SK-N-MC (cell line): ENCODE data around the gene PDCD1.

Experiments used
- EZH2 ChIP-seq: fragments of 200-600 bp; sonication (generic); IDR thresholded peaks from one replicate; pipeline ENCODE4 v1.6.1; 2017; ENCODE audit warnings: antibody characterized with exemption
- FOXP2 ChIP-seq: optimal IDR thresholded peaks from 2 replicates; pipeline ENCODE3; 2011; ENCODE audit warnings: mild to moderate bottlenecking, moderate library complexity; ENCODE audit not compliant: insufficient read depth; ENCODE audit errors: extremely low read length, control extremely low read depth
- POLR2AphosphoS5 ChIP-seq: IDR thresholded peaks from 2 replicates; pipeline ENCODE4 v1.6.1; 2012; ENCODE audit warnings: mild to moderate bottlenecking, low read depth, low read length, borderline replicate concordance

DNA sequence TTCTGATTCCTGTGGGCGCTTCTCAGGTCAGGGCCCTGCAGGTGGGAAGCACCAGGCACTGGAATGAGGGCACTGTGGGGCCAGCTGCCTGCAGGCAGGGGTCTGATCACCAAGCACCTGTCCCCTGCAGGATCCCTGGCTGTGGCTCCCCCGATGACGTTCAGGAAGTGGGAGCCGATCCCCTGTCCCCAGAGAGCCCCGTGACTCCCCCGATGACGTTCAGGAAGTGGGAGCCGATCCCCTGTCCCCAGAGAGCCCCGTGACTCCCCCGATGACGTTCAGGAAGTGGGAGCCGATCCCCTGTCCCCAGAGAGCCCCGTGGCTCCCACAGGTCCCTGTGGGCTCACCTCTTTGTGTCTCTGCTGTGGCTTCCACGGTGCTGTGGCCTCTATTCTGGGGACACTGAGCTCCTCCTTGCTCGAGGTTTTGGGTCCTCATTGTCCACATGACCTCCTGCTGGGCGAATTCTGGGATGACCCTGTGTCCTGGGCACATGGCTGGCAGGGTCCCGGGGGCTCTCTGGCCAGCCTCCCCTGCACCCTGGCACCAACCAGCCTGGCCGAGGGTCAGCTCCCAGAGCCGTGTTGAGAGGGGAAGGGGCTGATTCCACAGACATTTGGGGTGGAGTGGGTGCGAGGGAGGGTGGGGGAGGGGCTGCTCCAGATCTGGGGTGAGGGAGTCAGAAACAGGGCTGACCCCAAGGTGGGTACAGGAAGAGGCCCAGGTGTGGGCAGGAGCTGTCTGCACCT lies 44.9 kb downstream of the PDCD1 start:
- TF ChIP-seq EZH2 = no peak
- peak; percentile 30; the same call in 1 of the 2 replicates for TF ChIP-seq POLR2AphosphoS5
- no peak for TF ChIP-seq FOXP2
